SK-N-MC (cell line): ENCODE measurements around the gene CAPN12.

Experiments used
- EZH2 ChIP-seq: fragments of 200-600 bp; sonication (generic); IDR thresholded peaks from one replicate; pipeline ENCODE4 v1.6.1; 2017; ENCODE audit warnings: antibody characterized with exemption
- FOXP2 ChIP-seq: optimal IDR thresholded peaks from 2 replicates; pipeline ENCODE3; 2011; ENCODE audit warnings: mild to moderate bottlenecking, moderate library complexity; ENCODE audit not compliant: insufficient read depth; ENCODE audit errors: extremely low read length, control extremely low read depth
- POLR2AphosphoS5 ChIP-seq: IDR thresholded peaks from 2 replicates; pipeline ENCODE4 v1.6.1; 2012; ENCODE audit warnings: mild to moderate bottlenecking, low read depth, low read length, borderline replicate concordance

GRCh38 chr19:38726284-38726673 is 18.0 kb downstream of the CAPN12 start:
- no peak for TF ChIP-seq EZH2
- no peak for TF ChIP-seq POLR2AphosphoS5
- TF ChIP-seq FOXP2: no peak
